Stimulated activated effector memory CD8-positive, alpha-beta T cell treated with anti-CD3 and anti-CD28 coated beads, Interleukin-12 subunit alpha, Interleukin-12 subunit beta, amount 100 ng/mL, for 72 hours (primary cell): ENCODE results near the gene DYNC1H1.
A peak's percentile ranks its signal among the peaks of the same experiment; 100 is the strongest.

ENCODE experiments used
- ATAC-seq: fragments of 150-1000 bp; cut with Tn5 transposase; 2 replicates; pipeline ENCODE4 v1.10.0; 2021
- DNase-seq, 2 donors: peaks; one replicate each; pipeline ENCODE4 v3.0.0; 2021 to 2022; ENCODE audit warnings: low spot score in 2 of 2
- H3K27ac Mint-ChIP-seq: one replicate; pipeline ENCODE4 v1.8.0; 2022; ENCODE audit warnings: mild to moderate bottlenecking, mixed read lengths
- H3K36me3 Mint-ChIP-seq: one replicate; pipeline ENCODE4 v1.8.0; 2022; ENCODE audit warnings: mild to moderate bottlenecking, mixed read lengths
- H3K4me1 Mint-ChIP-seq: one replicate; pipeline ENCODE4 v1.8.0; 2022; ENCODE audit warnings: mixed read lengths
- H3K4me3 Mint-ChIP-seq: one replicate; pipeline ENCODE4 v1.8.0; 2022; ENCODE audit warnings: mild to moderate bottlenecking, mixed read lengths
- H3K9me3 Mint-ChIP-seq: one replicate; pipeline ENCODE4 v1.8.0; 2022; ENCODE audit warnings: mixed read lengths

The DYNC1H1 gene

GRCh38 chr14:102086972-102087761 is 122.8 kb downstream of the DYNC1H1 start, which contains the start of gene HSP90AA1:
Gene HSP90AA1, minus strand, starts transcription at chr14:102087044. Its CDS starts 666 bp downstream, at chr14:102086378.
- Mint-ChIP-seq H3K36me3 (peaks cover 75% of the 10 kb centered on the region), H3K4me3 (peak within 1 kb of the TSS; percentile 69), H3K9me3 (no peaks in the 10 kb centered on the region), H3K4me1 (peaks cover 58% of the 10 kb centered on the region), H3K27ac (peak within 1 kb of the TSS; percentile 58)
- peak; percentile 81 for ATAC-seq
- peak; percentile 95 to 99 for DNase-seq

- peak overlapping the region; percentile 58 for H3K27ac Mint-ChIP-seq
- peak overlapping the region; percentile 69 for H3K4me3 Mint-ChIP-seq
- ATAC-seq (peak; percentile 0), DNase-seq (no peak)
- peaks cover 53% of the 10 kb centered on the region for H3K4me1 Mint-ChIP-seq
- peaks cover 69% of the 10 kb centered on the region for H3K36me3 Mint-ChIP-seq
- H3K9me3 Mint-ChIP-seq: no peaks in the 10 kb centered on the region
Measured at GRCh38 chr14:102087762-102088011, 123.3 kb downstream of the DYNC1H1 start.

DNA sequence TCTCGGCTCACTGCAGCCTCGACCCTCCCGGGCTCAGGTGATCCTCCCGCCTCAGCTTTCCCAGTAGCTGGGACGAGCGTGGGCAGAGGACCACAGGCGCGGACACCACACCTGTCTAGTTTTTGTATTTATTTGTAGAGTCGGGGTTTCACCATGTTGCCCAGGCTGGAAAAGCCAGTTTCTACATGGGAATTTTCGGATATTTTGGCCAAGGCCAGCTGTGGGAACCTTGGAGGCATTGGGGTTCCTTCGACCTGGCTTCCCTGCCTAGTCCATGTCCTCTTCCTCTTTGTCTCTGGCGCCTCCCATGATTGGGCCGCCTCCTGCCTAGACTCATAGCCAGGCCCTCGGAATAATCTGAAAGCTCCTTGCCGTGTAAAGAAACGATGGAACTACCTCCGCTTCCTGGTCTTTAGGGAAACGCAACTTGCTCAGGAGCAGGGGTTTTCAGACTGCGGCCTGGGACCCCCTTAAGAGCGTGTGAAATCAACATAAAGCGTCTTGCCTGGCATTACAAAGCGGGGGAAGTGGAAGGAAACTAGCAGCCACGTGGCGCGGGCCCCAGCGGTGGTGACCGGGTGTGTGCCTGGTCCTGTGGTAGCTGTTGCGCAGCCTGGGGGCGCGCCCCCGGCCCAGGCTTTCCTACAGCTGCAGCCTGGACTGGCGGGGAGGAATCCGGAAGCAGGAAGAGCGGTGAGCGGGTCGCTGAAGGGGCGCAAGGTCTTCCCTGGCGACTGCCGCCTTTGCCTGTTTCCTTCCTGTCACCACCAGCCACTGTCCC is 123.8 kb downstream of the DYNC1H1 start:
- DNase-seq (peak; percentile 27 to 80), ATAC-seq (peak; percentile 4)
- Mint-ChIP-seq H3K9me3 (no peaks in the 10 kb centered on the region), H3K36me3 (peaks cover 64% of the 10 kb centered on the region), H3K4me3 (peak overlapping the region; percentile 69), H3K27ac (peak overlapping the region; percentile 58), H3K4me1 (peaks cover 48% of the 10 kb centered on the region)

DNA sequence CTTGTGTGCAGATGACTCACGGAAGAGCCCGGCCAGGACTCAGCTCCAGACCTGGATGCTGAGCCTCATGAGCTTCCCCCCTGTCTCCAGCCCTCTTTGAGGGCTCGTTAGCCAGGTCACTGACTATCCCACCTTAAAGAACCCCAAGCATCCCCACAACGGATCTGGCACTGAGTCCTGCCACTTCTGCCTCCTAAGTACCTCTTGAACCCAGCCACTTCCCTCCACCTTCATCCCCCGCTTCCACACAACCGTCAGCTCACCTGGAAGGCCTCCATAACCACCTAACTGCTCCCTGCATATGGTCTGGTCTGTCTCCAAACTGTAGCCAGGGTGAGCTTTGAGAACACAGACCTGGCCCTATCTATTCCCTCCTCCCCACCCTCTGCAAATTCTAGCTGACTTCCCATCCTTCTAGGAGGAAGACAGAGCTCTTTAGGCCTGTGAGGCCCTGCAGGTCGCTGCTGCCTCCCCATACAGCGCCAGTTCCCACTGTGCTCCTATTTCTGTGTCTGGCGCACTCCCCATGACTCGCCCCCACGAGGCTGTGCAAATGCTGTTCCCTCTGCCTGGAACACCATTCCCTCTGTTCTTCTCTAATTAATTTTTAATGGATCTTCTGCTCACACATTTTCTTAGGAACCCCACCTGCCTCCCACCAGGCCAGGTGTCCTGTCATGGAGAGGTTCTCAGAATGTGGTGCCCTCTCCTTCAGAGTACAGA is 125.4 kb downstream of the DYNC1H1 start:
- Mint-ChIP-seq H3K36me3 (peaks cover 48% of the 10 kb centered on the region), H3K4me3 (peak overlapping the region; percentile 69), H3K9me3 (no peaks in the 10 kb centered on the region), H3K27ac (peak overlapping the region; percentile 58), H3K4me1 (peaks cover 38% of the 10 kb centered on the region)
- DNase-seq: no peak
- ATAC-seq: no peak

- ATAC-seq (no peak), DNase-seq (no peak)
- Mint-ChIP-seq H3K36me3 (peaks cover 39% of the 10 kb centered on the region), H3K27ac (no peak overlapping the region), H3K4me3 (no peak overlapping the region), H3K4me1 (peaks cover 39% of the 10 kb centered on the region), H3K9me3 (no peaks in the 10 kb centered on the region)
Measured at GRCh38 chr14:102090713-102091112, 126.3 kb downstream of the DYNC1H1 start.

DNA sequence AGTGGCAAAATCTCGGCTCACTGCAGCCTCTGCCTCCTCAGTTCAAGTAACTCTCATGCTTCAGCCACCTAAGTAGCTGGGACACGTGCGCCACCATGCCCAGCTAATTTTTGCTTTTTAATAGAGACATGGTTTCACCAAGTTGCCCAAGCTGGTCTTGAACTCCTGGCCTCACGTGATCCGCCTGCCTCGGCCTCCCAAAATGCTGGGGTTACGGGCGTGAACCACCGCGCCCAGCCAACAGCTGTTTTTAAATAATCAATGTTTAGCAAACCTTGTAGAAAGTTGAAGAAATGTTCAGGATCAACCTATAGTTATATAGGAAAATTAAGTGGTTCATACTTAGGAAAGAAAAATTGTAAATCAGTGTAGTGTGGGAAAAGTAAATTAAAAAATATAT is 128.4 kb downstream of the DYNC1H1 start:
- Mint-ChIP-seq H3K9me3 (no peaks in the 10 kb centered on the region), H3K27ac (no peak overlapping the region), H3K4me1 (peaks cover 48% of the 10 kb centered on the region), H3K4me3 (no peak overlapping the region), H3K36me3 (peaks cover 19% of the 10 kb centered on the region)
- DNase-seq (no peak), ATAC-seq (no peak)

DNA sequence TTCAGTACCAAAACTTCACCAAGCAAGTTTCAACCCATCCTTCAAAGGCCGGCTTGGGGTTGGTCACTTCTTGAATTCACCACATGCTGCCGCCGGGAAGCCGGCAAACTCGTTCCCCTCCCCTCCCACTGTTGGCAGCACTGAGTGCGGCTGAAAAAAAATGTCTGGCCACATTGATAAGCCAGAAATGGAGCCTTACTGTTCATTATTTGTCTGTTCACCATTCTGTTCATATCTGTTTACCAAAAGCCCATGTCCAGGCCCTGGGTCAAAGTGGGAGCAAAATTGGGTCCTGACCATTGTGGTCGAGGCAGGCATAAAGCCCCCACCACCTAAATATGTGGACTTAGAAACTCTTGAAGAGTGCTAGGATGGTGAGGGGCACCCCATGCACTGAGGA is 129.7 kb downstream of the DYNC1H1 start:
- DNase-seq (no peak), ATAC-seq (no peak)
- peaks cover 37% of the 10 kb centered on the region for H3K4me1 Mint-ChIP-seq
- peaks cover 6% of the 10 kb centered on the region for H3K36me3 Mint-ChIP-seq
- H3K27ac Mint-ChIP-seq: no peak overlapping the region
- no peak overlapping the region for H3K4me3 Mint-ChIP-seq
- H3K9me3 Mint-ChIP-seq: no peaks in the 10 kb centered on the region

DNA sequence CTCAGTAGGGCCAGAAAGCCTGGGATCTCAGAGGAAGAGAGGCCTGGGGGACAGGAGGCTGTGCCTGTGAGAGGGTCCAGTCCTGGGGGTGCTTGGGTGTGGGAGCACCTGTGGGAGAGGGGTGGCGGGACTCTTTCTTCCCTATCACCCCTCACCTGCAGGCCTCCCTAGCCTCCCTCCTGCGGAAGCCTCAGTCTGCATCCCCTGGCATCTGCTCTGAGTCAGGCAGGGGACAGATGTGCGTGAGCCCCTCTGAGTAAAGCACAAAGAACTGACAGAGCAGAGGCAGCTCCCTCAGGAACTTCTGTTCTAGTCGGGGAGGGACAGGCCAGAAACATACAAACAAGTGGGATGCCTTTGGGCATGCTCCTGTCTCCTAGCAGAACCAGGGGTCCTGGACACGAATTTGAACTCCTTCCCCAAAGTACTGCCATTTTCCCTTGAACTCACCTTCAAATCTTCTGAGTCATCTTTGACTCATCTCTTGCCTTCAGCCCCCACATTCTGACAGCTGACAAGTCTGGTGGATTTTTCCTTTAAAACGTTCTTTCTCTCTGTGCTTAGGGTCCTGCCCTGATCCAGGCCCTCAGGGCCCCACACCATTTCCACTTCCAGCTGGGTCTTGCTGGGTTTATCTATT is 131.0 kb downstream of the DYNC1H1 start:
- no peaks in the 10 kb centered on the region for H3K9me3 Mint-ChIP-seq
- H3K4me1 Mint-ChIP-seq: peaks cover 25% of the 10 kb centered on the region
- peaks cover under 1% of the 10 kb centered on the region for H3K36me3 Mint-ChIP-seq
- H3K27ac Mint-ChIP-seq: peak overlapping the region; percentile 74
- DNase-seq (no peak), ATAC-seq (peak; percentile 69)
- peak overlapping the region; percentile 11 for H3K4me3 Mint-ChIP-seq

- H3K4me1 Mint-ChIP-seq: peaks cover 24% of the 10 kb centered on the region
- no peaks in the 10 kb centered on the region for H3K9me3 Mint-ChIP-seq
- ATAC-seq: peak; percentile 9
- H3K4me3 Mint-ChIP-seq: peak overlapping the region; percentile 11
- no peaks in the 10 kb centered on the region for H3K36me3 Mint-ChIP-seq
- H3K27ac Mint-ChIP-seq: peak overlapping the region; percentile 74
- no peak for DNase-seq
Measured at GRCh38 chr14:102095871-102096568, 131.6 kb downstream of the DYNC1H1 start.

DNA sequence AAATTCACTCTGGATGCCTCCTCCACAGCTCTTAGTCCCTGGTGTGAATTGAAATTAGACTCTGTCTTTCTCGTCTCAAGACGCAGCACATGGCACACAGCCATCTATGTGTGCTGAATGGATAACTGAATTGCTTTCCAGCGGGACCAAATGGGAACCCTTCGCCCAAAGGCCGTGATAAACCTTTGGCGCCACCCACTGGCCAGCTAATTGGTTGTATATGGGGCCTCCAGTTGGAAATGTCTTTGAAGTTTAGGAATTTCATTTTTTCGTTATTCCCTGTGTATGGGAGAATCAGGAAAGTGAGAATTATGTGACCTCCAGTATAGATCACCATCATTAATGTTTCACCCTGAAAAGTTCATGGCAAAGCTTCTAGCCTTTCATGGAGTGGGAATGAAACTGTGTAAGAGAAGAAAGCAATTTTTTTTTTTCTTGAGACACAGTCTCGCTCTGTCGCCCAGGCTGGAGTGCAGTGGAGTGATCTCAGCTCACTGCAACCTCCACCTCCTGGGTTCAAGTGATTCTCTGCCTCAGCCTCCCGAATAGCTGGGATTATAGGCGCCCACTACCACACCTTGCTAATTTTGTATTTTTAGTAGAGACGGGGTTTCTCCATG is 132.3 kb downstream of the DYNC1H1 start:
- peak overlapping the region; percentile 7 for H3K27ac Mint-ChIP-seq
- peaks cover 24% of the 10 kb centered on the region for H3K4me1 Mint-ChIP-seq
- DNase-seq (peak; percentile 52 to 74), ATAC-seq (peak; percentile 61)
- no peaks in the 10 kb centered on the region for H3K9me3 Mint-ChIP-seq
- H3K4me3 Mint-ChIP-seq: no peak overlapping the region
- no peaks in the 10 kb centered on the region for H3K36me3 Mint-ChIP-seq

DNA sequence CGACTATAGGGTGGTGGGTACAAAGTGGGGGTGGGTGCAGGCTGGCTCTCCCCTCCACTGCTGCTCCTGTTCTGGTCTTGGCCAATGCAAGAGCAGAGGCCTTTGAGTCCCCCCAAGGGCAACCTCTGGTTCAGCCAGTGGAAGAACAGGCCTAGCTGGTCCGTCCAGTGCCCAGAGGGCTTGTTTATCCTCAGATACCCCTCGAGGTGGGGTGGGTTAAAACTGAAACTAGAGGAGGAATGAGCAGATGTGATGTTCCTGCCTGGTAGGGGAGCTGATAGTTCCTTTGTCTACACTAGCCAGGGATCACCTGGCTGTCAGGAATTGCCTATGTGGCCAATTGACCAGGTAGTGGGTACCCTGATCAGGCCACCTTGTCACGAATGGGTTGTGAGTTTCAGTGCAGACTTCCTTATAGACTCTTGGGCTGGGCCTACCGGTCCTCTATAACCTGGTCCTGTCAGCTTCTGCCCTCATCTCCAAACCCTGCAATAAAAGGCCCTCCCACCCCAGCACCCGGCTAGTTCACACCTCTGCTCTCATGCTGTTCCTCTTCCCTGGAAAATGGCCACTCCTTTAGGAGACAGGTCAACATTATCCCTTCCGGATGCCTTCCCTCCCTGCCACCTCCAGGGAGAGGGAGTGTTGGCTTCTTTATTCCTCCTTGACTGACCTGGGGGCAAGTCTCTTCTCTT is 133.2 kb downstream of the DYNC1H1 start:
- Mint-ChIP-seq H3K4me1 (peaks cover 24% of the 10 kb centered on the region), H3K36me3 (no peaks in the 10 kb centered on the region), H3K4me3 (no peak overlapping the region), H3K9me3 (no peaks in the 10 kb centered on the region), H3K27ac (no peak overlapping the region)
- no peak for DNase-seq
- ATAC-seq: no peak

- H3K4me1 Mint-ChIP-seq: no peaks in the 10 kb centered on the region
- H3K36me3 Mint-ChIP-seq: no peaks in the 10 kb centered on the region
- no peaks in the 10 kb centered on the region for H3K9me3 Mint-ChIP-seq
- DNase-seq: no peak
- H3K27ac Mint-ChIP-seq: no peak overlapping the region
- H3K4me3 Mint-ChIP-seq: no peak overlapping the region
- no peak for ATAC-seq
Measured at GRCh38 chr14:102103062-102103695, 138.8 kb downstream of the DYNC1H1 start.

DNA sequence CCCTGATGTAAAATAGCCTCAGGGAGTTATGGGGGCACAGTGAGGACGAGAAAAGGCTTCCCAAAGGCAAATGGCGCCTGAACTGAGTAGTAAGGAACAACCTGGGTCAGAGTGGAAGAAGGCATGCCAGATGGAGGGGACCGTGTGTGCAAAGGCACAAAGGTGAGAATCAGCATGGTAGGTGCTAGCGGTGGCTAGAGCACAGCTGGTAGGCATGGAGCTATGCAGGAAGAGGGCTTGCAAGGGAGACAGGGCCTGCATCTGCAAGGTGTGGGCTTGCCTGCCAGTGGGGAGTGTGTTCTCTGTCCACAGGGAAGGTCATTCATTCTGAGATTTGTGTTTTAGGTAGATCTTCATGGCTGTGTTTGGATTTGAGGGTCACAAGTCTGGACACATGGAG is 141.0 kb downstream of the DYNC1H1 start:
- ATAC-seq: no peak
- Mint-ChIP-seq H3K36me3 (no peaks in the 10 kb centered on the region), H3K27ac (no peak overlapping the region), H3K9me3 (no peaks in the 10 kb centered on the region), H3K4me1 (no peaks in the 10 kb centered on the region), H3K4me3 (no peak overlapping the region)
- DNase-seq: no peak
